HepG2 (cell line): ENCODE measurements around the gene PRTN3. TPM values are rescaled to one million over a fixed set of nuclear protein-coding genes. Genes with fewer than 3 reads are reported as not detected.
A peak's percentile ranks its signal among the peaks of the same experiment; 100 is the strongest.

ENCODE experiments used
- ARNT ChIP-seq: fragments of 450-650 bp; IDR thresholded peaks from 2 replicates; pipeline ENCODE4 v1.6.1; 2017
- ATF7-NPFF ChIP-seq: sonication (generic); formaldehyde crosslinking; IDR thresholded peaks from 2 replicates; pipeline ENCODE4 v1.8.1; 2023; ENCODE audit warnings: mild to moderate bottlenecking, low read depth, missing genetic modification reagents, moderate library complexity
- ISL2 ChIP-seq: sonication (generic); formaldehyde crosslinking; IDR thresholded peaks from 2 replicates; pipeline ENCODE4 v1.5.0; 2020; ENCODE audit warnings: missing genetic modification reagents
- MIER2 ChIP-seq: IDR thresholded peaks from 2 replicates; pipeline ENCODE4 v1.6.1; 2016; ENCODE audit warnings: missing biosample characterization, missing genetic modification reagents
- ZBTB3 ChIP-seq: sonication (generic); formaldehyde crosslinking; IDR thresholded peaks from 2 replicates; pipeline ENCODE4 v1.4.0; 2020; ENCODE audit warnings: low read depth, mild to moderate bottlenecking, moderate library complexity, missing genetic modification reagents, borderline replicate concordance
- polyA plus RNA-seq, 8 experiments: library from polyadenylated mRNA; depleted of rRNA in 3 of 8; stranded (reverse) in 7 of 8; unstranded in 1 of 8; fragments of >200 nt; fragmentation: Illumina TruSeq in 4 of 8; extraction: Trizol in 4 of 8; gene quantifications; 2 replicates each; pipeline versions ENCODE4 v1.2.1 to v1.2.3, GENCODE V29; 2011 to 2016; ENCODE audit warnings: low read depth in 4 of 8, missing spikeins in 1 of 8, mixed read lengths in 1 of 8; ENCODE audit not compliant: insufficient read depth in 1 of 8
- total RNA-seq, 5 experiments: library from RNA; depleted of rRNA; stranded (reverse); fragments of >200 nt; fragmentation: Illumina TruSeq; extraction: Trizol; gene quantifications; 2 replicates each; pipeline ENCODE4 v1.2.3, GENCODE V29; 2016; ENCODE audit warnings: low read depth in 1 of 5
- TF ChIP-seq, protein P1 (sequence below): sonication (generic); formaldehyde crosslinking; IDR thresholded peaks from 2 replicates; pipeline ENCODE4 v1.4.0; 2020; ENCODE audit warnings: missing genetic modification reagents, borderline replicate concordance
- TF ChIP-seq, protein P2 (sequence below): sonication (generic); formaldehyde crosslinking; IDR thresholded peaks from 2 replicates; pipeline ENCODE4 v1.5.0; 2020; ENCODE audit warnings: mild to moderate bottlenecking, missing genetic modification reagents, borderline replicate concordance
- TF ChIP-seq, protein P3 (sequence below): sonication (generic); formaldehyde crosslinking; IDR thresholded peaks from 2 replicates; pipeline ENCODE4 v1.4.0; 2020; ENCODE audit warnings: missing genetic modification reagents, borderline replicate concordance
- TF ChIP-seq, protein P4 (sequence below): sonication (generic); formaldehyde crosslinking; IDR thresholded peaks from 2 replicates; pipeline ENCODE4 v1.9.0; 2021; ENCODE audit warnings: mild to moderate bottlenecking, missing genetic modification reagents
- TF ChIP-seq, protein P5 (sequence below): sonication (generic); formaldehyde crosslinking; IDR thresholded peaks from 2 replicates; pipeline ENCODE4 v1.8.0; 2022; ENCODE audit warnings: missing genetic modification reagents, mild to moderate bottlenecking, borderline replicate concordance

Gene PRTN3
- total and polyA plus RNA-seq, 2 of the 13 experiments (the other 11 are each of a cell fraction or from before 2014, with no cell fraction given) = not detected

DNA sequence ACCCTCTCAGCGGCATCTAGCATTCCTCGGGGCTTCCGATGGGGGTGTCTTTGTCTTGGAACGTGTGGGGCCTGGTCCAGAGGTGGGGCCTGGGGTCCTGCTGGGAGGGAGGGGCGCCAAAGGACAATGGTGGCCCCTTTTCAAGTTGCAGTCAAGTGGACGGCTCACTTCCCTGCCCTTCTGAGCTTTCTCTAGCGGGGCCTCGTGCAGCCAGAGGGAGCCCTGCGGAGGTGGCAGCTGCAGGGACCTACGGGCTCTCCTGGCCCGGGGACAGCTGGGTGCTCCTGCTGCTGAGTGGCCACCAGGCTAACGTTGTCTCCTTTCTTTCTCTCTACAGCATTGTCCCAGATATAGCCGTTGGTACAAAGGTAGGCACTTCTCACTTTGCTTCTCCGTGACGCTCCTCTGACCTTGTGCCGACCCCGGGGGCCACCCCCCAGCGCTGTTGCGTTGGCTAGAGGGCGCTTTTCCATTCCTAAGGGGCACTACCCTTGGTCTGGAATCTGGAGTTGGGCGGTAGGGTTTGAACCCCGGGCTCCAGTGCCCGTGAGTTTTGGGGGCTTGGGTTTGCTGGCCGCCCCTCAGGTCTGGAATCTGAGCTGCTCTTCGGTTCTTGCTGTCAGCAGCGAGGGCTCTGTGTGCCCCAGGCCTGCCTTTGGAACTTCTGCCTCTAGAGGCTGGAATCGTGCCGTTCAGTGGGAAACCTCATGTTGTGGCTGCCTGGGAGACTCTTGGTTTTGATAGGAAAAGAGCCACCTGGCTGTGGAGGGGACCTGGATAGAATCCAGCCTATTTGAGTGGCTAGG lies 41.5 kb upstream of the PRTN3 start (continued):
- TF ChIP-seq, protein P1, sequence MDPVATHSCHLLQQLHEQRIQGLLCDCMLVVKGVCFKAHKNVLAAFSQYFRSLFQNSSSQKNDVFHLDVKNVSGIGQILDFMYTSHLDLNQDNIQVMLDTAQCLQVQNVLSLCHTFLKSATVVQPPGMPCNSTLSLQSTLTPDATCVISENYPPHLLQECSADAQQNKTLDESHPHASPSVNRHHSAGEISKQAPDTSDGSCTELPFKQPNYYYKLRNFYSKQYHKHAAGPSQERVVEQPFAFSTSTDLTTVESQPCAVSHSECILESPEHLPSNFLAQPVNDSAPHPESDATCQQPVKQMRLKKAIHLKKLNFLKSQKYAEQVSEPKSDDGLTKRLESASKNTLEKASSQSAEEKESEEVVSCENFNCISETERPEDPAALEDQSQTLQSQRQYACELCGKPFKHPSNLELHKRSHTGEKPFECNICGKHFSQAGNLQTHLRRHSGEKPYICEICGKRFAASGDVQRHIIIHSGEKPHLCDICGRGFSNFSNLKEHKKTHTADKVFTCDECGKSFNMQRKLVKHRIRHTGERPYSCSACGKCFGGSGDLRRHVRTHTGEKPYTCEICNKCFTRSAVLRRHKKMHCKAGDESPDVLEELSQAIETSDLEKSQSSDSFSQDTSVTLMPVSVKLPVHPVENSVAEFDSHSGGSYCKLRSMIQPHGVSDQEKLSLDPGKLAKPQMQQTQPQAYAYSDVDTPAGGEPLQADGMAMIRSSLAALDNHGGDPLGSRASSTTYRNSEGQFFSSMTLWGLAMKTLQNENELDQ (CRISPR knock-in tag) = no peak
- TF ChIP-seq, protein P2, sequence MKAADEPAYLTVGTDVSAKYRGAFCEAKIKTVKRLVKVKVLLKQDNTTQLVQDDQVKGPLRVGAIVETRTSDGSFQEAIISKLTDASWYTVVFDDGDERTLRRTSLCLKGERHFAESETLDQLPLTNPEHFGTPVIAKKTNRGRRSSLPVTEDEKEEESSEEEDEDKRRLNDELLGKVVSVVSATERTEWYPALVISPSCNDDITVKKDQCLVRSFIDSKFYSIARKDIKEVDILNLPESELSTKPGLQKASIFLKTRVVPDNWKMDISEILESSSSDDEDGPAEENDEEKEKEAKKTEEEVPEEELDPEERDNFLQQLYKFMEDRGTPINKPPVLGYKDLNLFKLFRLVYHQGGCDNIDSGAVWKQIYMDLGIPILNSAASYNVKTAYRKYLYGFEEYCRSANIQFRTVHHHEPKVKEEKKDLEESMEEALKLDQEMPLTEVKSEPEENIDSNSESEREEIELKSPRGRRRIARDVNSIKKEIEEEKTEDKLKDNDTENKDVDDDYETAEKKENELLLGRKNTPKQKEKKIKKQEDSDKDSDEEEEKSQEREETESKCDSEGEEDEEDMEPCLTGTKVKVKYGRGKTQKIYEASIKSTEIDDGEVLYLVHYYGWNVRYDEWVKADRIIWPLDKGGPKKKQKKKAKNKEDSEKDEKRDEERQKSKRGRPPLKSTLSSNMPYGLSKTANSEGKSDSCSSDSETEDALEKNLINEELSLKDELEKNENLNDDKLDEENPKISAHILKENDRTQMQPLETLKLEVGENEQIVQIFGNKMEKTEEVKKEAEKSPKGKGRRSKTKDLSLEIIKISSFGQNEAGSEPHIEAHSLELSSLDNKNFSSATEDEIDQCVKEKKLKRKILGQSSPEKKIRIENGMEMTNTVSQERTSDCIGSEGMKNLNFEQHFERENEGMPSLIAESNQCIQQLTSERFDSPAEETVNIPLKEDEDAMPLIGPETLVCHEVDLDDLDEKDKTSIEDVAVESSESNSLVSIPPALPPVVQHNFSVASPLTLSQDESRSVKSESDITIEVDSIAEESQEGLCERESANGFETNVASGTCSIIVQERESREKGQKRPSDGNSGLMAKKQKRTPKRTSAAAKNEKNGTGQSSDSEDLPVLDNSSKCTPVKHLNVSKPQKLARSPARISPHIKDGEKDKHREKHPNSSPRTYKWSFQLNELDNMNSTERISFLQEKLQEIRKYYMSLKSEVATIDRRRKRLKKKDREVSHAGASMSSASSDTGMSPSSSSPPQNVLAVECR (CRISPR knock-in tag) = peak; percentile 35; the same call in 1 of the 2 replicates
- TF ChIP-seq MIER2 (CRISPR knock-in tag) (no peak), ZBTB3 (no peak), ARNT (no peak), ATF7-NPFF (CRISPR knock-in tag) (no peak), ISL2 (CRISPR knock-in tag) (no peak)
- TF ChIP-seq, protein P3, sequence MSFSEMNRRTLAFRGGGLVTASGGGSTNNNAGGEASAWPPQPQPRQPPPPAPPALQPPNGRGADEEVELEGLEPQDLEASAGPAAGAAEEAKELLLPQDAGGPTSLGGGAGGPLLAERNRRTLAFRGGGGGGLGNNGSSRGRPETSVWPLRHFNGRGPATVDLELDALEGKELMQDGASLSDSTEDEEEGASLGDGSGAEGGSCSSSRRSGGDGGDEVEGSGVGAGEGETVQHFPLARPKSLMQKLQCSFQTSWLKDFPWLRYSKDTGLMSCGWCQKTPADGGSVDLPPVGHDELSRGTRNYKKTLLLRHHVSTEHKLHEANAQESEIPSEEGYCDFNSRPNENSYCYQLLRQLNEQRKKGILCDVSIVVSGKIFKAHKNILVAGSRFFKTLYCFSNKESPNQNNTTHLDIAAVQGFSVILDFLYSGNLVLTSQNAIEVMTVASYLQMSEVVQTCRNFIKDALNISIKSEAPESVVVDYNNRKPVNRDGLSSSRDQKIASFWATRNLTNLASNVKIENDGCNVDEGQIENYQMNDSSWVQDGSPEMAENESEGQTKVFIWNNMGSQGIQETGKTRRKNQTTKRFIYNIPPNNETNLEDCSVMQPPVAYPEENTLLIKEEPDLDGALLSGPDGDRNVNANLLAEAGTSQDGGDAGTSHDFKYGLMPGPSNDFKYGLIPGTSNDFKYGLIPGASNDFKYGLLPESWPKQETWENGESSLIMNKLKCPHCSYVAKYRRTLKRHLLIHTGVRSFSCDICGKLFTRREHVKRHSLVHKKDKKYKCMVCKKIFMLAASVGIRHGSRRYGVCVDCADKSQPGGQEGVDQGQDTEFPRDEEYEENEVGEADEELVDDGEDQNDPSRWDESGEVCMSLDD (CRISPR knock-in tag) = no peak
- TF ChIP-seq, protein P4, sequence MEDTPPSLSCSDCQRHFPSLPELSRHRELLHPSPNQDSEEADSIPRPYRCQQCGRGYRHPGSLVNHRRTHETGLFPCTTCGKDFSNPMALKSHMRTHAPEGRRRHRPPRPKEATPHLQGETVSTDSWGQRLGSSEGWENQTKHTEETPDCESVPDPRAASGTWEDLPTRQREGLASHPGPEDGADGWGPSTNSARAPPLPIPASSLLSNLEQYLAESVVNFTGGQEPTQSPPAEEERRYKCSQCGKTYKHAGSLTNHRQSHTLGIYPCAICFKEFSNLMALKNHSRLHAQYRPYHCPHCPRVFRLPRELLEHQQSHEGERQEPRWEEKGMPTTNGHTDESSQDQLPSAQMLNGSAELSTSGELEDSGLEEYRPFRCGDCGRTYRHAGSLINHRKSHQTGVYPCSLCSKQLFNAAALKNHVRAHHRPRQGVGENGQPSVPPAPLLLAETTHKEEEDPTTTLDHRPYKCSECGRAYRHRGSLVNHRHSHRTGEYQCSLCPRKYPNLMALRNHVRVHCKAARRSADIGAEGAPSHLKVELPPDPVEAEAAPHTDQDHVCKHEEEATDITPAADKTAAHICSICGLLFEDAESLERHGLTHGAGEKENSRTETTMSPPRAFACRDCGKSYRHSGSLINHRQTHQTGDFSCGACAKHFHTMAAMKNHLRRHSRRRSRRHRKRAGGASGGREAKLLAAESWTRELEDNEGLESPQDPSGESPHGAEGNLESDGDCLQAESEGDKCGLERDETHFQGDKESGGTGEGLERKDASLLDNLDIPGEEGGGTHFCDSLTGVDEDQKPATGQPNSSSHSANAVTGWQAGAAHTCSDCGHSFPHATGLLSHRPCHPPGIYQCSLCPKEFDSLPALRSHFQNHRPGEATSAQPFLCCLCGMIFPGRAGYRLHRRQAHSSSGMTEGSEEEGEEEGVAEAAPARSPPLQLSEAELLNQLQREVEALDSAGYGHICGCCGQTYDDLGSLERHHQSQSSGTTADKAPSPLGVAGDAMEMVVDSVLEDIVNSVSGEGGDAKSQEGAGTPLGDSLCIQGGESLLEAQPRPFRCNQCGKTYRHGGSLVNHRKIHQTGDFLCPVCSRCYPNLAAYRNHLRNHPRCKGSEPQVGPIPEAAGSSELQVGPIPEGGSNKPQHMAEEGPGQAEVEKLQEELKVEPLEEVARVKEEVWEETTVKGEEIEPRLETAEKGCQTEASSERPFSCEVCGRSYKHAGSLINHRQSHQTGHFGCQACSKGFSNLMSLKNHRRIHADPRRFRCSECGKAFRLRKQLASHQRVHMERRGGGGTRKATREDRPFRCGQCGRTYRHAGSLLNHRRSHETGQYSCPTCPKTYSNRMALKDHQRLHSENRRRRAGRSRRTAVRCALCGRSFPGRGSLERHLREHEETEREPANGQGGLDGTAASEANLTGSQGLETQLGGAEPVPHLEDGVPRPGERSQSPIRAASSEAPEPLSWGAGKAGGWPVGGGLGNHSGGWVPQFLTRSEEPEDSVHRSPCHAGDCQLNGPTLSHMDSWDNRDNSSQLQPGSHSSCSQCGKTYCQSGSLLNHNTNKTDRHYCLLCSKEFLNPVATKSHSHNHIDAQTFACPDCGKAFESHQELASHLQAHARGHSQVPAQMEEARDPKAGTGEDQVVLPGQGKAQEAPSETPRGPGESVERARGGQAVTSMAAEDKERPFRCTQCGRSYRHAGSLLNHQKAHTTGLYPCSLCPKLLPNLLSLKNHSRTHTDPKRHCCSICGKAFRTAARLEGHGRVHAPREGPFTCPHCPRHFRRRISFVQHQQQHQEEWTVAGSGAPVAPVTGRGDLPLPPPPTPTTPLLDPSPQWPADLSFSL (CRISPR knock-in tag) = no peak
- TF ChIP-seq, protein P5, sequence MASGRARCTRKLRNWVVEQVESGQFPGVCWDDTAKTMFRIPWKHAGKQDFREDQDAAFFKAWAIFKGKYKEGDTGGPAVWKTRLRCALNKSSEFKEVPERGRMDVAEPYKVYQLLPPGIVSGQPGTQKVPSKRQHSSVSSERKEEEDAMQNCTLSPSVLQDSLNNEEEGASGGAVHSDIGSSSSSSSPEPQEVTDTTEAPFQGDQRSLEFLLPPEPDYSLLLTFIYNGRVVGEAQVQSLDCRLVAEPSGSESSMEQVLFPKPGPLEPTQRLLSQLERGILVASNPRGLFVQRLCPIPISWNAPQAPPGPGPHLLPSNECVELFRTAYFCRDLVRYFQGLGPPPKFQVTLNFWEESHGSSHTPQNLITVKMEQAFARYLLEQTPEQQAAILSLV (CRISPR knock-in tag) = no peak
